NOMO-1 treated with dmso at 0.1 percent for 144 hours (cell line): ENCODE measurements around the gene SUSD4.
"Not testable (repeated sequence)": the region's sequence is repeated elsewhere in the genome, so short reads cannot be mapped to it uniquely, and the experiment has no call there.

ENCODE experiments used
- DNase-seq: peaks from one replicate; lab custom pipeline; 2025; ENCODE audit not compliant: unreplicated experiment; lab: John Stamatoyannopoulos, UW

The SUSD4 gene

GRCh38 chr1:223256034-223256433, 107.9 kb downstream of the SUSD4 start:
- DNase-seq, result no peak

GRCh38 chr1:223253916-223254315, 110.1 kb downstream of the SUSD4 start:
- DNase-seq, result no peak

GRCh38 chr1:223251387-223251786, 112.6 kb downstream of the SUSD4 start:
- not testable (repeated sequence) for DNase-seq

GRCh38 chr1:223250632-223251015, 113.4 kb downstream of the SUSD4 start:
- DNase-seq, result no peak

- DNase-seq, result peak; percentile 40
Observed at GRCh38 chr1:223249854-223250631, 113.9 kb downstream of the SUSD4 start.

GRCh38 chr1:223248770-223249140, 115.2 kb downstream of the SUSD4 start:
- no peak for DNase-seq

GRCh38 chr1:223248001-223248769, 115.8 kb downstream of the SUSD4 start:
- DNase-seq, result no peak

GRCh38 chr1:223246476-223247112, 117.4 kb downstream of the SUSD4 start:
- DNase-seq, result no peak

- DNase-seq, result no peak
Observed at GRCh38 chr1:223245983-223246382, 118.0 kb downstream of the SUSD4 start.

- no peak for DNase-seq
Observed at GRCh38 chr1:223245411-223245810, 118.6 kb downstream of the SUSD4 start.

GRCh38 chr1:223244366-223245103, 119.4 kb downstream of the SUSD4 start:
- no peak for DNase-seq

GRCh38 chr1:223243441-223244050, 120.4 kb downstream of the SUSD4 start:
- no peak for DNase-seq

- no peak for DNase-seq
Observed at GRCh38 chr1:223242971-223243370, 121.0 kb downstream of the SUSD4 start.

- DNase-seq, result no peak
Observed at GRCh38 chr1:223242382-223242955, 121.5 kb downstream of the SUSD4 start.

GRCh38 chr1:223240122-223240521, 123.9 kb downstream of the SUSD4 start:
- no peak for DNase-seq

GRCh38 chr1:223235091-223235490, 128.9 kb downstream of the SUSD4 start:
- no peak for DNase-seq

- no peak for DNase-seq
Observed at GRCh38 chr1:223234534-223234933, 129.4 kb downstream of the SUSD4 start.

GRCh38 chr1:223234170-223234514, 129.8 kb downstream of the SUSD4 start:
- no peak for DNase-seq

- DNase-seq, result no peak
Observed at GRCh38 chr1:223233410-223234169, 130.4 kb downstream of the SUSD4 start.

GRCh38 chr1:223233019-223233409, 131.0 kb downstream of the SUSD4 start:
- DNase-seq, result no peak
